ENCODE data around the gene MAP7. TPM values are rescaled to one million over a fixed set of nuclear protein-coding genes. Genes with fewer than 3 reads are reported as not detected.

Gene MAP7
- total and polyA plus RNA-seq, 4 donors, result 3.2 to 17.5 (median 8.3) TPM

DNA sequence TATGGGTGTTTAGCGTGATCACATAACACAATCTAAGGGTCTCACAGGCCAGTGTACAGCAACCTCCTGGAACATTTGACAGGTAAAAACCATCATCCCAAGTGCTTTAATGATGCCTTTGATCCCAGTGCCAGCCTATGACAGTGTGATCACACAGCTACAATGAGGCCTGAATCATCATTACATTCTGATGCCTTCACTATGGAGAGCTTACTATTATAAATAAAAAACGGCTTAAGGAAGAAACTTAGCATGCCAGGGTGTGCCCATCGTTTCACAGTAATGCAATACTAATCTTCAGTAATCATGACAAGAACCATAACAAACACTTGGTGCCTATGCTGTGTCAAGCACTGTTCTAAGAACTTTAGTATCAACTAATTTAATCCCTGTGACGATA, 11.4 kb downstream of the MAP7 start:
- TF ChIP-seq HNF4G (IDR thresholded peaks at IDR 0.05) (no peak), MAX (IDR thresholded peaks at IDR 0.05) (no peak), RXRA (IDR thresholded peaks at IDR 0.05) (no peak), GABPA (IDR thresholded peaks at IDR 0.05 in 1 of 2, conservative IDR thresholded peaks at IDR 0.05 in 1 of 2) (no peak), FOXA2 (IDR thresholded peaks at IDR 0.05) (no peak), REST (IDR thresholded peaks at IDR 0.05) (no peak), EGR1 (IDR thresholded peaks at IDR 0.05; ENCODE audit: low read depth in 2 of 2) (no peak), HNF4A (conservative IDR thresholded peaks at IDR 0.05) (no peak), TAF1 (conservative IDR thresholded peaks at IDR 0.05) (no peak), YY1 (IDR thresholded peaks at IDR 0.05) (no peak), SP1 (IDR thresholded peaks at IDR 0.05) (no peak), FOXA1 (IDR thresholded peaks at IDR 0.05) (no peak)
- TF ChIP-seq, protein P1, sequence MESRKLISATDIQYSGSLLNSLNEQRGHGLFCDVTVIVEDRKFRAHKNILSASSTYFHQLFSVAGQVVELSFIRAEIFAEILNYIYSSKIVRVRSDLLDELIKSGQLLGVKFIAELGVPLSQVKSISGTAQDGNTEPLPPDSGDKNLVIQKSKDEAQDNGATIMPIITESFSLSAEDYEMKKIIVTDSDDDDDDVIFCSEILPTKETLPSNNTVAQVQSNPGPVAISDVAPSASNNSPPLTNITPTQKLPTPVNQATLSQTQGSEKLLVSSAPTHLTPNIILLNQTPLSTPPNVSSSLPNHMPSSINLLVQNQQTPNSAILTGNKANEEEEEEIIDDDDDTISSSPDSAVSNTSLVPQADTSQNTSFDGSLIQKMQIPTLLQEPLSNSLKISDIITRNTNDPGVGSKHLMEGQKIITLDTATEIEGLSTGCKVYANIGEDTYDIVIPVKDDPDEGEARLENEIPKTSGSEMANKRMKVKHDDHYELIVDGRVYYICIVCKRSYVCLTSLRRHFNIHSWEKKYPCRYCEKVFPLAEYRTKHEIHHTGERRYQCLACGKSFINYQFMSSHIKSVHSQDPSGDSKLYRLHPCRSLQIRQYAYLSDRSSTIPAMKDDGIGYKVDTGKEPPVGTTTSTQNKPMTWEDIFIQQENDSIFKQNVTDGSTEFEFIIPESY (IDR thresholded peaks at IDR 0.05), result no peak
- TF ChIP-seq, protein P2, sequence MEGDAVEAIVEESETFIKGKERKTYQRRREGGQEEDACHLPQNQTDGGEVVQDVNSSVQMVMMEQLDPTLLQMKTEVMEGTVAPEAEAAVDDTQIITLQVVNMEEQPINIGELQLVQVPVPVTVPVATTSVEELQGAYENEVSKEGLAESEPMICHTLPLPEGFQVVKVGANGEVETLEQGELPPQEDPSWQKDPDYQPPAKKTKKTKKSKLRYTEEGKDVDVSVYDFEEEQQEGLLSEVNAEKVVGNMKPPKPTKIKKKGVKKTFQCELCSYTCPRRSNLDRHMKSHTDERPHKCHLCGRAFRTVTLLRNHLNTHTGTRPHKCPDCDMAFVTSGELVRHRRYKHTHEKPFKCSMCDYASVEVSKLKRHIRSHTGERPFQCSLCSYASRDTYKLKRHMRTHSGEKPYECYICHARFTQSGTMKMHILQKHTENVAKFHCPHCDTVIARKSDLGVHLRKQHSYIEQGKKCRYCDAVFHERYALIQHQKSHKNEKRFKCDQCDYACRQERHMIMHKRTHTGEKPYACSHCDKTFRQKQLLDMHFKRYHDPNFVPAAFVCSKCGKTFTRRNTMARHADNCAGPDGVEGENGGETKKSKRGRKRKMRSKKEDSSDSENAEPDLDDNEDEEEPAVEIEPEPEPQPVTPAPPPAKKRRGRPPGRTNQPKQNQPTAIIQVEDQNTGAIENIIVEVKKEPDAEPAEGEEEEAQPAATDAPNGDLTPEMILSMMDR (IDR thresholded peaks at IDR 0.05; ENCODE audit: low read depth, low read length, missing input control), result no peak
- peaks cover 0 to 2% (median 0%) of the 10 kb centered on the region in 4 donors for H3K36me3 ChIP-seq (ENCODE audit: control insufficient read depth in 4 of 4, insufficient read depth in 3 of 4, low read depth in 1 of 4, low read length in 3 of 4)
- H3K27ac ChIP-seq (ENCODE audit: low read depth in 1 of 2, low read length in 2 of 2), result no peak overlapping the region
- H3K9me3 ChIP-seq (ENCODE audit: control insufficient read depth in 4 of 4, low read length in 3 of 4), result no peaks in the 10 kb centered on the region
- H3K27me3 ChIP-seq (ENCODE audit: control insufficient read depth in 4 of 4, insufficient read depth in 4 of 4, low read length in 3 of 4), result no peaks in the 10 kb centered on the region
- WGBS, result 91% methylated on average over 4 of the region's 4 CpGs
- no peak for DNase-seq (ENCODE audit: low spot score)
- H3K9ac ChIP-seq (ENCODE audit: low read depth in 1 of 2, low read length in 2 of 2), result no peak overlapping the region
- peaks cover 0 to 24% (median 13%) of the 10 kb centered on the region in 4 donors for H3K4me1 ChIP-seq (ENCODE audit: control insufficient read depth in 4 of 4, insufficient read depth in 4 of 4, low read length in 3 of 4)
- H3K4me3 ChIP-seq (ENCODE audit: low read depth in 1 of 3, low read length in 3 of 3), result no peak overlapping the region

DNA sequence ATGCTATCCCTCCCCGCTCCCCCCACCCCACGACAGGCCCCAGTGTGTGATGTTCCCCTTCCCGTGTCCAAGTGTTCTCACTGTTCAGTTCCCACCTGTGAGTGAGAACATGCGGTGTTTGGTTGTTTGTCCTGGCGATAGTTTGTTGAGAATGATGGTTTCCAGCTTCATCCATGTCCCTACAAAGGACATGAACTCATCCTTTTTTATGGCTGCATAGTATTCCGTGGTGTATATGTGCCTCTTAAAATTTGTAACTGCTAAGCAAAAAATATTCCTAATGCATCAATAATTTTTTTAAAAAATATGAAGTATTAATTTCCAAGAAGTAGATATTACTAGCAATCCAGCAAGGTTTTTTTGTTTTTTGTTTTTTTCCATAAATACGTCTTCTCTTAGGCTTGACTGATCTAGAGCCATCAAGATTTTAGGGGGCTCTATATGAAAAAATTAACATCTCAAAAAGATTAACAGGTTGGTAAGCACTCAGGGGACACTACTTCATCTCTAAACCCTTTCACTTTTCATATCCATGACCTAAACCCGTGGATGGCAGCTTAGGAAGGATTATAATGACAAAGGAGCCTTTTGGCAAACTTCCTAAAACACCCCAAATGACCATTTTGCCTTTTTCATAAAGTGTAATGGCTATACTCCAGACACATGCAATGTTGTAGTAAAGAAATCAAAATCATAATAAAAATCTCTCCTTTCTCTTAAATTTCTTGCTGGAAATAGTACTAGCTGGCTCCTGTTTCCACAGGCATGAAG, 14.2 kb downstream of the MAP7 start:
- DNase-seq (ENCODE audit: low spot score), result no peak
- Histone ChIP-seq H3K27ac (ENCODE audit: low read depth in 1 of 2, low read length in 2 of 2) (no peak overlapping the region), H3K4me1 (ENCODE audit: control insufficient read depth in 4 of 4, insufficient read depth in 4 of 4, low read length in 3 of 4) (peaks cover 0 to 24% (median 13%) of the 10 kb centered on the region in 4 donors), H3K9ac (ENCODE audit: low read depth in 1 of 2, low read length in 2 of 2) (no peak overlapping the region), H3K27me3 (ENCODE audit: control insufficient read depth in 4 of 4, insufficient read depth in 4 of 4, low read length in 3 of 4) (no peaks in the 10 kb centered on the region), H3K36me3 (ENCODE audit: control insufficient read depth in 4 of 4, insufficient read depth in 3 of 4, low read depth in 1 of 4, low read length in 3 of 4) (peaks cover 0 to 2% (median 0%) of the 10 kb centered on the region in 4 donors), H3K4me3 (ENCODE audit: low read depth in 1 of 3, low read length in 3 of 3) (no peak overlapping the region), H3K9me3 (ENCODE audit: control insufficient read depth in 4 of 4, low read length in 3 of 4) (no peaks in the 10 kb centered on the region)
- WGBS, result 95% methylated on average over 8 of the region's 8 CpGs
- TF ChIP-seq HNF4A (conservative IDR thresholded peaks at IDR 0.05) (no peak), YY1 (IDR thresholded peaks at IDR 0.05) (no peak), NR2F2 (IDR thresholded peaks at IDR 0.05) (no peak), GABPA (IDR thresholded peaks at IDR 0.05 in 1 of 2, conservative IDR thresholded peaks at IDR 0.05 in 1 of 2) (no peak), RAD21 (IDR thresholded peaks at IDR 0.05) (no peak), SP1 (IDR thresholded peaks at IDR 0.05) (no peak), EGR1 (IDR thresholded peaks at IDR 0.05; ENCODE audit: low read depth in 2 of 2) (no peak), FOXA1 (IDR thresholded peaks at IDR 0.05) (no peak), REST (IDR thresholded peaks at IDR 0.05) (no peak)
- TF ChIP-seq, protein P2 (IDR thresholded peaks at IDR 0.05; ENCODE audit: low read depth, low read length, missing input control), result no peak
